Measurements from ENCODE around the gene TNFSF15. TPM values are rescaled to one million over a fixed set of nuclear protein-coding genes. Genes with fewer than 3 reads are reported as not detected.

The TNFSF15 gene
- total RNA-seq, 1 experiment from 2014 or later = not detected

DNA sequence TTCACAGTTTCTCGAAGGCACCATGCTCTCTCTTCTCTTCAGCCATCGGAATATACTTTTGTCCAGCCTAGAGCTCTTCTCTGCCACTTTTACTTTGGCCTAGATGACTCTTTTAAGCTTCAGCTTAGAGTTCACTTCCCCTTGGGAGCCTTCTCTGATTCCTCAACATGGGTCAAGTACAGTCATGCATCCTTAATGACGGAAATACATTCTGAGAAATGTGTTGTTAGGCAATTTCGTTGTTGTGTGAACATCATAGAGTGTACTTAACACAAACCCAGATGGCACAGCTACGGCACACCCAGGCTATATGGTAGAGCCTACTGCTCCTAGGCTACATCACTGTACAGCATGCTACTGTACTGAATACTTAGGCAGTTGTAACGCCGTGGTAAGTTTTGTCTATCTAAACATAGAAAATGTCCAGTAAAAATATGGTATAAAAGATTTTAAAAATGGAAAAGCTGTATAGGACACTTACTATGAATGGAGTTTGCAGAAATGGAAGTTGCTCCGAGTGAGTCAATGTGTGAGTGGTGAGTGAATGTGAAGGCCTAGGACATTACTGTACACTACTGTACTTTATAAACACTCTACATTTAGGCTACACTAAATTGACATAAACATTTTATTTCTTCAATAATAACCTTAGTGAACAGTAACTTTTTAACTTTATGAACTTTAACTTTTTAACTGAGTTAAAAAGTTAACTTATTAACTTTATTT lies 15.1 kb upstream of the TNFSF15 start:
- no TSS peak for BruUV-seq (replicated peaks)
- Histone ChIP-seq H3K9ac (ENCODE audit: low read length) (no peak overlapping the region), H3K9me2 (ENCODE audit: insufficient read depth) (no peaks in the 10 kb centered on the region), H3K4me1 (ENCODE audit: control insufficient read depth in 1 of 2, insufficient read depth in 2 of 2, low read length in 2 of 2) (no peaks in the 10 kb centered on the region), H3K4me2 (ENCODE audit: low read length) (no peak overlapping the region), H3K9me3 (ENCODE audit: control insufficient read depth in 1 of 2, insufficient read depth in 1 of 2, low read depth in 1 of 2, low read length in 2 of 2) (no peaks in the 10 kb centered on the region), H4K20me1 (ENCODE audit: insufficient read depth) (no peaks in the 10 kb centered on the region), H3K4me3 (replicated peaks in 1 of 2; ENCODE audit: low read depth in 1 of 2, low read length in 2 of 2) (no peak overlapping the region), H3K36me3 (ENCODE audit: control insufficient read depth in 1 of 2, insufficient read depth in 2 of 2, low read length in 2 of 2) (no peaks in the 10 kb centered on the region), H3K27me3 (ENCODE audit: insufficient read depth, low read length) (peaks cover 12% of the 10 kb centered on the region; the same call in 1 of the 2 replicates), H3K79me2 (ENCODE audit: insufficient read depth, low read length) (no peaks in the 10 kb centered on the region), H3K27ac (ENCODE audit: low read depth, low read length) (no peak overlapping the region), H2AFZ (ENCODE audit: low read depth, low read length, poor library complexity, severe bottlenecking) (no peak overlapping the region)
- TF ChIP-seq ZNF274 (IDR thresholded peaks at IDR 0.05; ENCODE audit: low read depth, low read length) (no peak), TCF7L2 (IDR thresholded peaks at IDR 0.05; ENCODE audit: borderline replicate concordance, extremely low read depth, insufficient read depth, insufficient read length) (no peak), POLR2AphosphoS5 (IDR thresholded peaks at IDR 0.05; ENCODE audit: low read depth, low read length) (no peak), RAD21 (IDR thresholded peaks at IDR 0.05; ENCODE audit: low read depth) (no peak), SIN3A (IDR thresholded peaks at IDR 0.05; ENCODE audit: low read depth) (no peak)
- TF ChIP-seq, protein P1, sequence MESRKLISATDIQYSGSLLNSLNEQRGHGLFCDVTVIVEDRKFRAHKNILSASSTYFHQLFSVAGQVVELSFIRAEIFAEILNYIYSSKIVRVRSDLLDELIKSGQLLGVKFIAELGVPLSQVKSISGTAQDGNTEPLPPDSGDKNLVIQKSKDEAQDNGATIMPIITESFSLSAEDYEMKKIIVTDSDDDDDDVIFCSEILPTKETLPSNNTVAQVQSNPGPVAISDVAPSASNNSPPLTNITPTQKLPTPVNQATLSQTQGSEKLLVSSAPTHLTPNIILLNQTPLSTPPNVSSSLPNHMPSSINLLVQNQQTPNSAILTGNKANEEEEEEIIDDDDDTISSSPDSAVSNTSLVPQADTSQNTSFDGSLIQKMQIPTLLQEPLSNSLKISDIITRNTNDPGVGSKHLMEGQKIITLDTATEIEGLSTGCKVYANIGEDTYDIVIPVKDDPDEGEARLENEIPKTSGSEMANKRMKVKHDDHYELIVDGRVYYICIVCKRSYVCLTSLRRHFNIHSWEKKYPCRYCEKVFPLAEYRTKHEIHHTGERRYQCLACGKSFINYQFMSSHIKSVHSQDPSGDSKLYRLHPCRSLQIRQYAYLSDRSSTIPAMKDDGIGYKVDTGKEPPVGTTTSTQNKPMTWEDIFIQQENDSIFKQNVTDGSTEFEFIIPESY (IDR thresholded peaks at IDR 0.05; ENCODE audit: extremely low read depth, insufficient replicate concordance, low read length) = no peak
- ChIA-PET POLR2A (no interaction called here), RAD21 (ENCODE audit: low non-redundant PET in 1 of 2, low total read pairs in 2 of 2, uncharacterized antibody in 2 of 2, unreplicated experiment in 2 of 2) (no interaction called here), CTCF (no interaction called here)
- intact Hi-C loops (cut with micrococcal nuclease) = no loop called here
- no peak for ATAC-seq
- DNase-seq (ENCODE audit: low read depth, low spot score) = no peak

DNA sequence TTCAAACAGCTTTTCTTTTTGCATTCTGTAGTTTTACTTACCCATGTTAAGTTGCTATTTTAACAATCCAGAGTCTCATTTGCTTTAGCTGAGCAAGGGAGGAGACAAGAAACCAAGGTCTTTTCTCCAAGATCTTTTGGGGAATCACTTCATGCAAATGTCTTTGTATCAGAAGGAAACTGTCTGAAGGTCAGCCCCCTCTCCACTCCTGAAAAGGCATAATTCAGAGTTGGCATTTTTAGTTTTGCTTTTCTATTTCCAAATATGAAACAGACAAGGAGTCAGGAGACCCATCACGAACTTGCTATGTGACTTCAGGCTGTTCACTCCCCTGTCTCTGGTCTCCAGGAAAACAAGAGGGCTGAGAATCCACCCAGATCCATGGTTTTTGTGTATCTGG lies 12.3 kb upstream of the TNFSF15 start:
- Histone ChIP-seq H3K4me2 (ENCODE audit: low read length) (no peak overlapping the region), H3K9ac (ENCODE audit: low read length) (no peak overlapping the region), H3K27ac (ENCODE audit: low read depth, low read length) (no peak overlapping the region), H3K79me2 (ENCODE audit: insufficient read depth, low read length) (no peaks in the 10 kb centered on the region), H4K20me1 (ENCODE audit: insufficient read depth) (no peaks in the 10 kb centered on the region), H3K27me3 (ENCODE audit: insufficient read depth, low read length) (peaks cover 3% of the 10 kb centered on the region; the same call in 1 of the 2 replicates), H3K36me3 (ENCODE audit: control insufficient read depth in 1 of 2, insufficient read depth in 2 of 2, low read length in 2 of 2) (no peaks in the 10 kb centered on the region), H3K4me1 (ENCODE audit: control insufficient read depth in 1 of 2, insufficient read depth in 2 of 2, low read length in 2 of 2) (no peaks in the 10 kb centered on the region), H3K9me2 (ENCODE audit: insufficient read depth) (no peaks in the 10 kb centered on the region), H2AFZ (ENCODE audit: low read depth, low read length, poor library complexity, severe bottlenecking) (no peak overlapping the region), H3K9me3 (ENCODE audit: control insufficient read depth in 1 of 2, insufficient read depth in 1 of 2, low read depth in 1 of 2, low read length in 2 of 2) (no peaks in the 10 kb centered on the region), H3K4me3 (replicated peaks in 1 of 2; ENCODE audit: low read depth in 1 of 2, low read length in 2 of 2) (no peak overlapping the region)
- ATAC-seq (no peak), DNase-seq (ENCODE audit: low read depth, low spot score) (no peak)
- no TSS peak for BruUV-seq (replicated peaks)
- RAD21 ChIA-PET (ENCODE audit: low non-redundant PET in 1 of 2, low total read pairs in 2 of 2, uncharacterized antibody in 2 of 2, unreplicated experiment in 2 of 2) = no interaction called here
- POLR2A ChIA-PET = no interaction called here
- intact Hi-C loops (cut with micrococcal nuclease) = no loop called here
- CTCF ChIA-PET = no interaction called here
- TF ChIP-seq POLR2A (IDR thresholded peaks at IDR 0.05; ENCODE audit: borderline replicate concordance, extremely low read depth, insufficient read depth, insufficient read length) (no peak), JUND (IDR thresholded peaks at IDR 0.05) (no peak), ELF1 (IDR thresholded peaks at IDR 0.05; ENCODE audit: borderline replicate concordance, low read depth) (no peak), RAD21 (IDR thresholded peaks at IDR 0.05; ENCODE audit: low read depth) (no peak), ZNF274 (IDR thresholded peaks at IDR 0.05; ENCODE audit: low read depth, low read length) (no peak), EZH2phosphoT487 (IDR thresholded peaks at IDR 0.05; ENCODE audit: borderline replicate concordance) (no peak), SIN3A (IDR thresholded peaks at IDR 0.05; ENCODE audit: low read depth) (no peak), YY1 (IDR thresholded peaks at IDR 0.05; ENCODE audit: extremely low read depth, insufficient replicate concordance, low read depth, low read length) (no peak), SRF (IDR thresholded peaks at IDR 0.05; ENCODE audit: low read depth) (no peak), FOSL1 (IDR thresholded peaks at IDR 0.05; ENCODE audit: low read depth) (no peak), CEBPB (IDR thresholded peaks at IDR 0.05; ENCODE audit: low read depth) (no peak), TCF7L2 (IDR thresholded peaks at IDR 0.05; ENCODE audit: borderline replicate concordance, extremely low read depth, insufficient read depth, insufficient read length) (no peak)
- TF ChIP-seq, protein P2, sequence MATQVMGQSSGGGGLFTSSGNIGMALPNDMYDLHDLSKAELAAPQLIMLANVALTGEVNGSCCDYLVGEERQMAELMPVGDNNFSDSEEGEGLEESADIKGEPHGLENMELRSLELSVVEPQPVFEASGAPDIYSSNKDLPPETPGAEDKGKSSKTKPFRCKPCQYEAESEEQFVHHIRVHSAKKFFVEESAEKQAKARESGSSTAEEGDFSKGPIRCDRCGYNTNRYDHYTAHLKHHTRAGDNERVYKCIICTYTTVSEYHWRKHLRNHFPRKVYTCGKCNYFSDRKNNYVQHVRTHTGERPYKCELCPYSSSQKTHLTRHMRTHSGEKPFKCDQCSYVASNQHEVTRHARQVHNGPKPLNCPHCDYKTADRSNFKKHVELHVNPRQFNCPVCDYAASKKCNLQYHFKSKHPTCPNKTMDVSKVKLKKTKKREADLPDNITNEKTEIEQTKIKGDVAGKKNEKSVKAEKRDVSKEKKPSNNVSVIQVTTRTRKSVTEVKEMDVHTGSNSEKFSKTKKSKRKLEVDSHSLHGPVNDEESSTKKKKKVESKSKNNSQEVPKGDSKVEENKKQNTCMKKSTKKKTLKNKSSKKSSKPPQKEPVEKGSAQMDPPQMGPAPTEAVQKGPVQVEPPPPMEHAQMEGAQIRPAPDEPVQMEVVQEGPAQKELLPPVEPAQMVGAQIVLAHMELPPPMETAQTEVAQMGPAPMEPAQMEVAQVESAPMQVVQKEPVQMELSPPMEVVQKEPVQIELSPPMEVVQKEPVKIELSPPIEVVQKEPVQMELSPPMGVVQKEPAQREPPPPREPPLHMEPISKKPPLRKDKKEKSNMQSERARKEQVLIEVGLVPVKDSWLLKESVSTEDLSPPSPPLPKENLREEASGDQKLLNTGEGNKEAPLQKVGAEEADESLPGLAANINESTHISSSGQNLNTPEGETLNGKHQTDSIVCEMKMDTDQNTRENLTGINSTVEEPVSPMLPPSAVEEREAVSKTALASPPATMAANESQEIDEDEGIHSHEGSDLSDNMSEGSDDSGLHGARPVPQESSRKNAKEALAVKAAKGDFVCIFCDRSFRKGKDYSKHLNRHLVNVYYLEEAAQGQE (IDR thresholded peaks at IDR 0.05; ENCODE audit: low read depth) = no peak
